ENCODE results near the gene LTBP4.

- no peak for TF ChIP-seq CTCF (optimal IDR thresholded peaks at IDR 0.05 in 1 of 3, IDR thresholded peaks at IDR 0.05 in 1 of 3, conservative IDR thresholded peaks at IDR 0.05 in 1 of 3; ENCODE audit: extremely low read depth in 1 of 3, insufficient read depth in 2 of 3, low read length in 3 of 3)
- no peak for TF ChIP-seq EZH2 (IDR thresholded peaks at IDR 0.05; ENCODE audit: low read length)
These were observed 15.8 kb upstream of the LTBP4 start for GRCh38 chr19:40585241-40585981.
